GM12878 (cell line): Measurements from ENCODE around the gene LRP1. TPM values are rescaled to one million over a fixed set of nuclear protein-coding genes. Genes with fewer than 3 reads are reported as not detected.

ENCODE experiments used
- ATAC-seq: fragments of 200-7000 bp; cut with Tn5 transposase; 3 replicates; pipeline ENCODE4 v1.9.1; 2020; ENCODE audit warnings: mild to moderate bottlenecking, moderate library complexity
- BruUV-seq: library from RNA; stranded (reverse); fragments of 400-500 nt; replicated peaks from 2 replicates; lab custom pipeline; 2021; lab: Mats Ljungman, UMichigan
- CTCF ChIA-PET: fragments of 300-600 bp; sonication (Branson Sonifier 250); formaldehyde crosslinking; extraction: SDS; loops from one replicate; lab custom pipeline; 2021; ENCODE audit warnings: inconsistent platforms; lab: Yijun Ruan, JAX
- POLR2A ChIA-PET: fragments of 350-600 bp; formaldehyde crosslinking; extraction: SDS; loops from one replicate; lab custom pipeline; 2021; ENCODE audit warnings: inconsistent platforms; lab: Charles Lee
- RAD21 ChIA-PET: fragments of 300-600 bp; sonication (Branson Sonifier 250); formaldehyde crosslinking; loops from one replicate; lab custom pipeline; 2023; ENCODE audit warnings: antibody characterized with exemption; ENCODE audit not compliant: unreplicated experiment; lab: Charles Lee
- SMC1A ChIA-PET: fragments of 300-600 bp; sonication (Branson Sonifier 250); formaldehyde crosslinking; loops from one replicate; lab custom pipeline; 2023; ENCODE audit not compliant: unreplicated experiment, uncharacterized antibody; lab: Charles Lee
- DNase-seq: peaks from one replicate; pipeline ENCODE4 v3.0.0-alpha.2; 2011; ENCODE audit warnings: low read depth, low spot score
- FAIRE-seq: peaks from 3 replicates; lab custom pipeline; 2011; peaks lifted over from hg19 to GRCh38; lab: Jason Lieb, UNC
- H2AFZ ChIP-seq: 2 replicates; pipeline ENCODE4 v1.6.0; 2011; ENCODE audit warnings: low read depth, low read length, control low read depth; ENCODE audit not compliant: control insufficient read depth
- H3K27ac ChIP-seq: 2 replicates; pipeline ENCODE4 v1.5.1; 2011; ENCODE audit warnings: control low read depth; ENCODE audit not compliant: control insufficient read depth, insufficient read depth
- H3K27me3 ChIP-seq, 2 experiments: replicated peaks in 1 of 2; 2 replicates each; pipeline versions ENCODE4 v1.6.0 to v1.6.1; 2011; ENCODE audit warnings: low read length in 1 of 2; ENCODE audit not compliant: control insufficient read depth in 2 of 2, insufficient read depth in 2 of 2
- H3K36me3 ChIP-seq, 2 experiments: 2 replicates each; pipeline ENCODE4 v1.5.1; 2011; ENCODE audit warnings: low read length in 1 of 2; ENCODE audit not compliant: control insufficient read depth in 2 of 2, insufficient read depth in 2 of 2
- H3K4me1 ChIP-seq: 2 replicates; pipeline ENCODE4 v1.6.1; 2011; ENCODE audit warnings: mild to moderate bottlenecking, low read length, moderate library complexity, mixed read lengths; ENCODE audit not compliant: control insufficient read depth, insufficient read depth
- H3K4me2 ChIP-seq: 2 replicates; pipeline ENCODE4 v1.6.0; 2011; ENCODE audit warnings: control low read depth; ENCODE audit not compliant: control insufficient read depth, insufficient read depth
- H3K4me3 ChIP-seq: fragments of 200-600 bp; sonication (generic); 2 replicates; pipeline ENCODE4 v1.5.1; 2016
- H3K79me2 ChIP-seq: 2 replicates; pipeline ENCODE4 v1.6.0; 2011; ENCODE audit warnings: low read length; ENCODE audit not compliant: control insufficient read depth, insufficient read depth
- H3K9ac ChIP-seq: 2 replicates; pipeline ENCODE4 v1.8.0; 2011; ENCODE audit warnings: low read length, control low read depth, mixed read lengths; ENCODE audit not compliant: control insufficient read depth, insufficient read depth
- H3K9me3 ChIP-seq: replicated peaks from 3 replicates; pipeline ENCODE4 v1.5.1; 2011; ENCODE audit warnings: mild to moderate bottlenecking, low read length; ENCODE audit not compliant: control insufficient read depth, insufficient read depth
- H4K20me1 ChIP-seq: 2 replicates; pipeline ENCODE4 v1.6.0; 2011; ENCODE audit not compliant: control insufficient read depth, insufficient read depth
- CUX1 ChIP-seq: IDR thresholded peaks from 2 replicates; pipeline ENCODE4 v1.6.1; 2012; ENCODE audit warnings: improper control_type of control experiment, low read depth, low read length; ENCODE audit not compliant: insufficient replicate concordance
- EZH2 ChIP-seq: IDR thresholded peaks from 2 replicates; pipeline ENCODE4 v1.6.1; 2012; ENCODE audit warnings: low read depth, mild to moderate bottlenecking, control low read depth, inconsistent platforms, low read length, borderline replicate concordance; ENCODE audit not compliant: control insufficient read depth
- SMAD5 ChIP-seq: IDR thresholded peaks from 2 replicates; pipeline ENCODE4 v1.6.1; 2016; ENCODE audit warnings: antibody characterized with exemption, low read depth
- SMC3 ChIP-seq: IDR thresholded peaks from 2 replicates; pipeline ENCODE4 v1.6.1; 2011; ENCODE audit warnings: low read length, improper control_type of control experiment, borderline replicate concordance
- ZNF687 ChIP-seq: fragments of 450-650 bp; IDR thresholded peaks from 2 replicates; pipeline ENCODE4 v1.6.1; 2017; ENCODE audit warnings: mild to moderate bottlenecking, moderate library complexity
- WGBS: methylation state at CpG from one replicate; pipeline ENCODE4 v1.1.6; 2016; ENCODE audit warnings: low lambda C conversion rate; ENCODE audit not compliant: insufficient replicate concordance, insufficient coverage; ENCODE audit errors: missing lambda C conversion rate; 5-methylcytosine and 5-hydroxymethylcytosine counted together
- in situ Hi-C: fragments of 300-500 bp; cut with MboI; formaldehyde crosslinking; loops from 9 replicates; pipeline ENCODE4 v1.14.3; 2018; ENCODE audit warnings: mixed read lengths
- intact Hi-C: fragments of 100-400 bp; cut with micrococcal nuclease; formaldehyde crosslinking; loops from one replicate; pipeline ENCODE4 v1.14.2; 2022; ENCODE audit not compliant: unreplicated experiment
- polyA plus RNA-seq, 11 experiments: library from polyadenylated mRNA; depleted of rRNA in 4 of 11; unstranded in 6 of 11; stranded (reverse) in 5 of 11; fragments of >200 nt; fragmentation: Nextera tagmentation in 4 of 11; fragmentation: Illumina TruSeq in 1 of 11; extraction: Ambion mirVana in 4 of 11; extraction: Trizol in 1 of 11; gene quantifications; 1 replicate in 1 of 11; 2 replicates in 10 of 11; pipeline versions ENCODE4 v1.2.1 to v1.2.3, GENCODE V29; 2011 to 2016; ENCODE audit warnings: inconsistent platforms in 2 of 11, missing spikeins in 2 of 11, low read depth in 1 of 11
- total RNA-seq, 4 experiments: library from RNA; depleted of rRNA in 3 of 4; stranded (reverse); fragments of >200 nt in 3 of 4; fragmentation: Illumina TruSeq in 1 of 4; extraction: Trizol in 1 of 4; gene quantifications; 2 replicates each; pipeline versions ENCODE4 v1.2.1 to v1.2.3, GENCODE V29; 2013 to 2021

LRP1 gene
- total and polyA plus RNA-seq, 10 of the 15 experiments (the other 5 are each of a cell fraction or from before 2014, with no cell fraction given) = under 0.01 to 1.1 (median 0.20) TPM; not detected in 2

- ChIA-PET RAD21 (no interaction called here), SMC1A (no interaction called here), CTCF (interaction anchor here (1.1 to 1.4 kb wide), 2 partner anchors 34 to 85 kb away, joined by 3 to 5 read pairs; no protein-coding TSS in a partner anchor), POLR2A (no interaction called here)
- no peak for TF ChIP-seq ZNF687
- no peak for TF ChIP-seq CUX1
- TF ChIP-seq SMC3 = no peak
- no peak for TF ChIP-seq SMAD5
- no peak for TF ChIP-seq EZH2
- Histone ChIP-seq H3K27ac (no peak overlapping the region), H3K9ac (no peak overlapping the region), H3K79me2 (no peaks in the 10 kb centered on the region), H3K4me3 (no peak overlapping the region), H3K36me3 (no peaks in the 10 kb centered on the region), H3K9me3 (no peaks in the 10 kb centered on the region), H4K20me1 (no peaks in the 10 kb centered on the region), H3K27me3 (no peaks in the 10 kb centered on the region; a peak in 1 of 4 replicates), H3K4me2 (no peak overlapping the region), H2AFZ (no peak overlapping the region), H3K4me1 (no peaks in the 10 kb centered on the region)
- in situ Hi-C loops (no loop called here), intact Hi-C loops (no loop called here)
- FAIRE-seq = no peak
- no peak for DNase-seq
- no TSS peak for BruUV-seq
- 66% methylated on average over 21 of the region's 22 CpGs for WGBS
- ATAC-seq = no peak
Measured at GRCh38 chr12:57208631-57209282, 80.5 kb downstream of the LRP1 start.
